Endothelial cell of umbilical vein (primary cell): Measurements from ENCODE around the gene GRSF1.

Source experiments
- EZH2 ChIP-seq: IDR thresholded peaks from 2 replicates; pipeline ENCODE4 v1.6.1; 2012; ENCODE audit warnings: borderline replicate concordance, low read depth, mild to moderate bottlenecking, moderate library complexity, low read length, inconsistent platforms; ENCODE audit not compliant: severe bottlenecking
- JUN ChIP-seq: IDR thresholded peaks from 2 replicates; pipeline ENCODE4 v1.6.1; 2011; ENCODE audit warnings: borderline replicate concordance, low read depth; ENCODE audit not compliant: insufficient read length, insufficient read depth
- TF ChIP-seq, protein P1 (sequence below), 2 donors: IDR thresholded peaks; 1 replicate in 1 of 2; 2 replicates in 1 of 2; pipeline ENCODE4 v1.5.1; 2011; ENCODE audit warnings: low read length in 2 of 2, mild to moderate bottlenecking in 2 of 2, moderate library complexity in 2 of 2, control low read depth in 1 of 2, inconsistent platforms in 1 of 2, low read depth in 1 of 2; ENCODE audit not compliant: insufficient read depth in 1 of 2; ENCODE audit errors: extremely low read depth in 1 of 2
- TF ChIP-seq, protein P2 (sequence below): IDR thresholded peaks from 2 replicates; pipeline ENCODE4 v1.6.1; 2011; ENCODE audit not compliant: insufficient read depth, insufficient read length

DNA sequence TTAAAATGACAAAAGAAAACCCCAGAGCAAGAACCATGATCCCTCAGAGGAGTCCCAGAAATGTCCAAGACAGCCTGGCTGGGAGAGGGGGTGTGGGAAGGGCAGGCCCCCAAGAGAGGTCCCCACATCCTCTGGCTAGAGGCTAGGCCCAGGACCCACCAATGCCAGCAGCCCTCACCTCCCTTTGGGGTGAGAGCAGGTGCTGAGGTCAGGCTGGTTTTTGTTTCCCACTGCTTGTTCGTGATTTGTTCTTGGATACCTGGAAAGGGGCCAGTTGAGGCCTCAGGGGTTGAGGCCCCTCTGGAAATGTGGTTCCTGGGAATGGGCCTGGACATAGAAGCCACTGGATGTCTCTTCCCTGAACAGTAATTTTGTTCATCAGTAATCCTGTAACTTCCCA is 2.3 kb upstream of the GRSF1 start:
- TF ChIP-seq, protein P1, sequence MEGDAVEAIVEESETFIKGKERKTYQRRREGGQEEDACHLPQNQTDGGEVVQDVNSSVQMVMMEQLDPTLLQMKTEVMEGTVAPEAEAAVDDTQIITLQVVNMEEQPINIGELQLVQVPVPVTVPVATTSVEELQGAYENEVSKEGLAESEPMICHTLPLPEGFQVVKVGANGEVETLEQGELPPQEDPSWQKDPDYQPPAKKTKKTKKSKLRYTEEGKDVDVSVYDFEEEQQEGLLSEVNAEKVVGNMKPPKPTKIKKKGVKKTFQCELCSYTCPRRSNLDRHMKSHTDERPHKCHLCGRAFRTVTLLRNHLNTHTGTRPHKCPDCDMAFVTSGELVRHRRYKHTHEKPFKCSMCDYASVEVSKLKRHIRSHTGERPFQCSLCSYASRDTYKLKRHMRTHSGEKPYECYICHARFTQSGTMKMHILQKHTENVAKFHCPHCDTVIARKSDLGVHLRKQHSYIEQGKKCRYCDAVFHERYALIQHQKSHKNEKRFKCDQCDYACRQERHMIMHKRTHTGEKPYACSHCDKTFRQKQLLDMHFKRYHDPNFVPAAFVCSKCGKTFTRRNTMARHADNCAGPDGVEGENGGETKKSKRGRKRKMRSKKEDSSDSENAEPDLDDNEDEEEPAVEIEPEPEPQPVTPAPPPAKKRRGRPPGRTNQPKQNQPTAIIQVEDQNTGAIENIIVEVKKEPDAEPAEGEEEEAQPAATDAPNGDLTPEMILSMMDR (IDR thresholded peaks at IDR 0.05; ENCODE audit: extremely low read depth in 1 of 2, insufficient read depth in 1 of 2, low read depth in 1 of 2, low read length in 2 of 2): no peak
- TF ChIP-seq JUN: no peak
- TF ChIP-seq, protein P2, sequence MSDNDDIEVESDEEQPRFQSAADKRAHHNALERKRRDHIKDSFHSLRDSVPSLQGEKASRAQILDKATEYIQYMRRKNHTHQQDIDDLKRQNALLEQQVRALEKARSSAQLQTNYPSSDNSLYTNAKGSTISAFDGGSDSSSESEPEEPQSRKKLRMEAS: no peak
- TF ChIP-seq EZH2: no peak
